ENCODE results near the gene PTPA. TPM values are rescaled to one million over a fixed set of nuclear protein-coding genes. Genes with fewer than 3 reads are reported as not detected.

PTPA gene
- total and polyA plus RNA-seq, 10 donors: 38.8 to 107 (median 88.5) TPM

GRCh38 chr9:129175825-129176633, 64.8 kb downstream of the PTPA start:
- intact Hi-C loops (cut with DNase I; ENCODE audit: low total_unique reads): no loop called here
- DNase-seq: peak; percentile 91
- TF ChIP-seq POLR2A (IDR thresholded peaks at IDR 0.05) (peak in 1 of 3 donors; percentile 34), POLR2AphosphoS5 (IDR thresholded peaks at IDR 0.05) (peak; percentile 59 to 78 (median 64)), CTCF (IDR thresholded peaks at IDR 0.05 in 8 of 11, conservative IDR thresholded peaks at IDR 0.05 in 3 of 11) (no peak)
- Histone ChIP-seq H3K27me3 (replicated peaks in 1 of 7) (peaks cover 0 to 53% (median 5%) of the 10 kb centered on the region in 7 donors), H3K4me1 (peaks cover 17 to 59% (median 45%) of the 10 kb centered on the region in 6 donors), H3K9me3 (no peaks in the 10 kb centered on the region), H3K36me3 (no peaks in the 10 kb centered on the region), H3K27ac (peak overlapping the region; percentile 86 to 95 (median 93)), H3K4me3 (peak overlapping the region; percentile 36 to 98 (median 77))
- WGBS, 5 donors: 0 to 1% (median 0%) methylated on average over 47 of the region's 47 CpGs

GRCh38 chr9:129176701-129177442, 65.7 kb downstream of the PTPA start:
- Histone ChIP-seq H3K4me1 (peaks cover 17 to 59% (median 45%) of the 10 kb centered on the region in 6 donors), H3K4me3 (peak overlapping the region; percentile 36 to 98 (median 77)), H3K9me3 (no peaks in the 10 kb centered on the region), H3K27me3 (replicated peaks in 1 of 7) (peaks cover 0 to 50% (median 5%) of the 10 kb centered on the region in 7 donors), H3K36me3 (no peaks in the 10 kb centered on the region), H3K27ac (peak overlapping the region; percentile 86 to 95 (median 93))
- intact Hi-C loops (cut with DNase I; ENCODE audit: low total_unique reads): no loop called here
- TF ChIP-seq POLR2AphosphoS5 (IDR thresholded peaks at IDR 0.05) (peak in 2 of 3 donors; percentile 48 to 68), CTCF (IDR thresholded peaks at IDR 0.05 in 8 of 11, conservative IDR thresholded peaks at IDR 0.05 in 3 of 11) (peak in 2 of 11 experiments; percentile 4 to 16), POLR2A (IDR thresholded peaks at IDR 0.05) (no peak)
- WGBS, 5 donors: 0 to 1% (median 1%) methylated on average over 45 to 80 of the region's 80 CpGs
- DNase-seq: peak; percentile 86

- WGBS, 5 donors: 0 to 1% (median 0%) methylated on average over 17 to 56 of the region's 56 CpGs; no CpG with 5 or more reads in 1 of the 5 donors
- intact Hi-C loops (cut with DNase I; ENCODE audit: low total_unique reads): no loop called here
Measured at GRCh38 chr9:129177443-129177790, 66.2 kb downstream of the PTPA start.

More at GRCh38 chr9:129177443-129177790, 66.2 kb downstream of the PTPA start:
- H3K4me3 ChIP-seq: peak overlapping the region; percentile 59 to 98 (median 88)
- peaks cover 17 to 59% (median 45%) of the 10 kb centered on the region in 6 donors for H3K4me1 ChIP-seq
- H3K27ac ChIP-seq: peak overlapping the region; percentile 55 to 95 (median 92)
- no peak for DNase-seq
- peaks cover 0 to 50% (median 5%) of the 10 kb centered on the region in 7 donors for H3K27me3 ChIP-seq (replicated peaks in 1 of 7)
- TF ChIP-seq POLR2AphosphoS5 (IDR thresholded peaks at IDR 0.05) (no peak), POLR2A (IDR thresholded peaks at IDR 0.05) (no peak), CTCF (IDR thresholded peaks at IDR 0.05 in 8 of 11, conservative IDR thresholded peaks at IDR 0.05 in 3 of 11) (no peak)
- H3K36me3 ChIP-seq: no peaks in the 10 kb centered on the region
- H3K9me3 ChIP-seq: no peaks in the 10 kb centered on the region

All from spleen (tissue), 11 donors.